HepG2 (cell line): Measurements from ENCODE around the gene SH3PXD2A. TPM values are rescaled to one million over a fixed set of nuclear protein-coding genes. Genes with fewer than 3 reads are reported as not detected.

Experiments used
- ATAC-seq: fragments of 200-7000 bp; cut with Tn5 transposase; 3 replicates; pipeline ENCODE4 v1.9.1; 2020; ENCODE audit warnings: mild to moderate bottlenecking, moderate library complexity
- BruUV-seq: library from RNA; stranded (reverse); fragments of 400-500 nt; replicated peaks from 2 replicates; lab custom pipeline; 2021; lab: Mats Ljungman, UMichigan
- CTCF ChIA-PET: fragments of 300-600 bp; formaldehyde crosslinking; extraction: SDS; loops from one replicate; lab custom pipeline; 2021; ENCODE audit warnings: low total read pairs, inconsistent platforms, low intra/inter-chr PET ratio; lab: Yijun Ruan, JAX
- POLR2A ChIA-PET: fragments of 350-600 bp; sonication (Branson Sonifier 250); formaldehyde crosslinking; loops from one replicate; lab custom pipeline; 2020; ENCODE audit warnings: antibody characterized with exemption, inconsistent platforms; lab: Yijun Ruan, JAX
- DNase-seq: peaks from one replicate; pipeline ENCODE4 v3.0.0-alpha.2; 2015; ENCODE audit warnings: low spot score
- FAIRE-seq: peaks from 3 replicates; lab custom pipeline; 2011; peaks lifted over from hg19 to GRCh38; lab: Jason Lieb, UNC
- H2AFZ ChIP-seq: one replicate; pipeline ENCODE4 v1.6.1; 2011; ENCODE audit warnings: low read length, inconsistent platforms
- H3K27ac ChIP-seq: fragments of 300-600 bp; 3 replicates; pipeline ENCODE4 v1.8.0; 2011; ENCODE audit warnings: mixed run types, mild to moderate bottlenecking, mixed read lengths, low read length, inconsistent platforms; ENCODE audit not compliant: insufficient read depth; ENCODE audit errors: extremely low read length
- H3K27me3 ChIP-seq, 2 experiments: fragments of 200-600 bp in 1 of 2; 2 replicates in 1 of 2; 3 replicates in 1 of 2; pipeline versions ENCODE4 v1.6.0 to v1.8.0; 2011; ENCODE audit warnings: low read length in 2 of 2, mild to moderate bottlenecking in 2 of 2, moderate library complexity in 2 of 2, inconsistent platforms in 1 of 2; ENCODE audit not compliant: insufficient read depth in 2 of 2, control insufficient read depth in 1 of 2
- H3K36me3 ChIP-seq, 2 experiments: fragments of 200-600 bp in 1 of 2; replicated peaks in 1 of 2; 2 replicates in 1 of 2; 3 replicates in 1 of 2; pipeline versions ENCODE4 v1.5.1 to v1.8.0; 2011; ENCODE audit warnings: low read length in 2 of 2, inconsistent platforms in 1 of 2; ENCODE audit not compliant: insufficient read depth in 2 of 2, control insufficient read depth in 1 of 2
- H3K4me1 ChIP-seq: 2 replicates; pipeline ENCODE4 v1.5.1; 2012; ENCODE audit warnings: low read length, inconsistent platforms; ENCODE audit not compliant: insufficient read depth
- H3K4me2 ChIP-seq: 2 replicates; pipeline ENCODE4 v1.6.0; 2011; ENCODE audit warnings: low read depth, low read length, inconsistent platforms
- H3K4me3 ChIP-seq, 3 experiments: fragments of 200-600 bp in 1 of 3; sonication (generic), shearing (Covaris generic) in 1 of 3; replicated peaks in 1 of 3; 2 replicates each; pipeline ENCODE4 v1.5.1; 2011 to 2016; ENCODE audit warnings: low read length in 3 of 3, inconsistent platforms in 2 of 3, low read depth in 2 of 3, mild to moderate bottlenecking in 2 of 3, control low read depth in 1 of 3, mixed read lengths in 1 of 3; ENCODE audit not compliant: insufficient read depth in 1 of 3
- H3K79me2 ChIP-seq: one replicate; pipeline ENCODE4 v1.6.1; 2011; ENCODE audit warnings: low read length, inconsistent platforms; ENCODE audit not compliant: insufficient read depth
- H3K9ac ChIP-seq: 2 replicates; pipeline ENCODE4 v1.6.0; 2011; ENCODE audit warnings: mild to moderate bottlenecking, low read depth, low read length, inconsistent platforms; ENCODE audit not compliant: insufficient read depth
- H3K9me3 ChIP-seq: 2 replicates; pipeline ENCODE4 v1.5.1; 2012; ENCODE audit warnings: mild to moderate bottlenecking, low read length
- H4K20me1 ChIP-seq: 2 replicates; pipeline ENCODE4 v1.6.0; 2011; ENCODE audit warnings: inconsistent platforms, mild to moderate bottlenecking, low read length, moderate library complexity; ENCODE audit not compliant: insufficient read depth
- BCL6 ChIP-seq: IDR thresholded peaks from 2 replicates; pipeline ENCODE4 v1.6.1; 2016; ENCODE audit warnings: missing genetic modification reagents, missing compliant biosample characterization
- ETV6 ChIP-seq: sonication (generic); formaldehyde crosslinking; conservative IDR thresholded peaks from 2 replicates; pipeline ENCODE4 v1.4.0; 2020; ENCODE audit warnings: missing genetic modification reagents
- HNF4A ChIP-seq: sonication (generic); formaldehyde crosslinking; IDR thresholded peaks from 2 replicates; pipeline ENCODE4 v1.4.0; 2020; ENCODE audit warnings: missing genetic modification reagents
- IRF9 ChIP-seq: sonication (generic); formaldehyde crosslinking; IDR thresholded peaks from 2 replicates; pipeline ENCODE4 v1.8.0; 2022; ENCODE audit warnings: missing genetic modification reagents, mild to moderate bottlenecking, borderline replicate concordance
- KLF15 ChIP-seq: sonication (generic); formaldehyde crosslinking; IDR thresholded peaks from 2 replicates; pipeline ENCODE4 v1.8.1; 2023; ENCODE audit warnings: borderline replicate concordance, mild to moderate bottlenecking, inconsistent platforms, missing genetic modification reagents, mixed read lengths
- NR2F6 ChIP-seq, 2 experiments: IDR thresholded peaks; 2 replicates each; pipeline ENCODE4 v1.6.1; 2016; ENCODE audit warnings: antibody characterized with exemption in 1 of 2, mild to moderate bottlenecking in 1 of 2
- PPARG ChIP-seq: conservative IDR thresholded peaks from 2 replicates; pipeline ENCODE4 v1.6.1; 2016; ENCODE audit warnings: missing biosample characterization, missing genetic modification reagents
- RARA ChIP-seq: IDR thresholded peaks from 2 replicates; pipeline ENCODE4 v1.6.1; 2016; ENCODE audit warnings: missing genetic modification reagents, missing compliant biosample characterization
- RBM22 ChIP-seq: fragments of 200-400 bp; formaldehyde crosslinking; optimal IDR thresholded peaks from 2 replicates; pipeline ENCODE3; 2017; ENCODE audit warnings: mild to moderate bottlenecking, low read length, moderate library complexity
- ZBTB4 ChIP-seq: sonication (generic); formaldehyde crosslinking; IDR thresholded peaks from 2 replicates; pipeline ENCODE4 v1.4.0; 2020; ENCODE audit warnings: missing genetic modification reagents, mild to moderate bottlenecking, borderline replicate concordance
- ZNF572 ChIP-seq: sonication (generic); formaldehyde crosslinking; IDR thresholded peaks from 2 replicates; pipeline ENCODE4 v1.5.1; 2020; ENCODE audit warnings: mild to moderate bottlenecking, missing genetic modification reagents
- whole genome bisulfite sequencing: methylation state at CpG from one replicate; pipeline ENCODE4 v1.1.6; 2017; ENCODE audit warnings: low lambda C conversion rate; 5-methylcytosine and 5-hydroxymethylcytosine counted together
- in situ Hi-C: cut with HindIII; loops from 2 replicates; pipeline ENCODE4 v1.10.0; 2017; ENCODE audit warnings: low pct_unique_long_range_greater_than_20kb; ENCODE audit not compliant: extremely low pct_ligation_motif_present
- intact Hi-C: fragments of 100-400 bp; cut with micrococcal nuclease; formaldehyde crosslinking; loops from one replicate; pipeline ENCODE4 v1.10.0; 2022; ENCODE audit not compliant: unreplicated experiment
- polyA plus RNA-seq, 8 experiments: library from polyadenylated mRNA; depleted of rRNA in 3 of 8; stranded (reverse) in 7 of 8; unstranded in 1 of 8; fragments of >200 nt; fragmentation: Illumina TruSeq in 4 of 8; extraction: Trizol in 4 of 8; gene quantifications; 2 replicates each; pipeline versions ENCODE4 v1.2.1 to v1.2.3, GENCODE V29; 2011 to 2016; ENCODE audit warnings: low read depth in 4 of 8, missing spikeins in 1 of 8, mixed read lengths in 1 of 8; ENCODE audit not compliant: insufficient read depth in 1 of 8
- total RNA-seq, 5 experiments: library from RNA; depleted of rRNA; stranded (reverse); fragments of >200 nt; fragmentation: Illumina TruSeq; extraction: Trizol; gene quantifications; 2 replicates each; pipeline ENCODE4 v1.2.3, GENCODE V29; 2016; ENCODE audit warnings: low read depth in 1 of 5
- TF ChIP-seq, protein P1 (sequence below): sonication (generic); formaldehyde crosslinking; IDR thresholded peaks from 2 replicates; pipeline ENCODE4 v1.4.0; 2020; ENCODE audit warnings: missing genetic modification reagents

Gene SH3PXD2A
- total and polyA plus RNA-seq, 2 of the 13 experiments (the other 11 are each of a cell fraction or from before 2014, with no cell fraction given), result 11.1 to 11.3 TPM

GRCh38 chr10:103751667-103752290 lies 103.6 kb downstream of the SH3PXD2A start:
- no peaks in the 10 kb centered on the region for H3K27me3 ChIP-seq
- POLR2A ChIA-PET, result interaction anchor here (1.7 kb wide), 1 partner anchor 103 kb away, joined by 5 read pairs; the partner anchor contains the start of gene SH3PXD2A
- TF ChIP-seq HNF4A (CRISPR knock-in tag) (peak; percentile 45), KLF15 (CRISPR knock-in tag) (no peak), RBM22 (peak; percentile 68), ZBTB4 (CRISPR knock-in tag) (no peak), NR2F6 (IDR thresholded peaks at IDR 0.05) (peak; percentile 49; the same call in 1 of the 2 replicates), NR2F6 (CRISPR knock-in tag; IDR thresholded peaks at IDR 0.05) (peak; percentile 64), IRF9 (CRISPR knock-in tag) (no peak), RARA (CRISPR knock-in tag) (0 out of 2 replicates have a peak, but pooled peaks have one; percentile 15), BCL6 (CRISPR knock-in tag) (peak; percentile 26; the same call in 1 of the 2 replicates), PPARG (CRISPR knock-in tag) (peak; percentile 16; the same call in 1 of the 2 replicates), ZNF572 (CRISPR knock-in tag) (no peak), ETV6 (CRISPR knock-in tag) (no peak)
- TF ChIP-seq, protein P1, sequence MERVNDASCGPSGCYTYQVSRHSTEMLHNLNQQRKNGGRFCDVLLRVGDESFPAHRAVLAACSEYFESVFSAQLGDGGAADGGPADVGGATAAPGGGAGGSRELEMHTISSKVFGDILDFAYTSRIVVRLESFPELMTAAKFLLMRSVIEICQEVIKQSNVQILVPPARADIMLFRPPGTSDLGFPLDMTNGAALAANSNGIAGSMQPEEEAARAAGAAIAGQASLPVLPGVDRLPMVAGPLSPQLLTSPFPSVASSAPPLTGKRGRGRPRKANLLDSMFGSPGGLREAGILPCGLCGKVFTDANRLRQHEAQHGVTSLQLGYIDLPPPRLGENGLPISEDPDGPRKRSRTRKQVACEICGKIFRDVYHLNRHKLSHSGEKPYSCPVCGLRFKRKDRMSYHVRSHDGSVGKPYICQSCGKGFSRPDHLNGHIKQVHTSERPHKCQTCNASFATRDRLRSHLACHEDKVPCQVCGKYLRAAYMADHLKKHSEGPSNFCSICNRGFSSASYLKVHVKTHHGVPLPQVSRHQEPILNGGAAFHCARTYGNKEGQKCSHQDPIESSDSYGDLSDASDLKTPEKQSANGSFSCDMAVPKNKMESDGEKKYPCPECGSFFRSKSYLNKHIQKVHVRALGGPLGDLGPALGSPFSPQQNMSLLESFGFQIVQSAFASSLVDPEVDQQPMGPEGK, result no peak
- in situ Hi-C loops, result no loop called here
- FAIRE-seq, result no peak
- H3K9ac ChIP-seq, result no peak overlapping the region
- BruUV-seq, result no TSS peak
- DNase-seq, result peak; percentile 39
- no peaks in the 10 kb centered on the region for H3K9me3 ChIP-seq
- peaks cover 15 to 25% of the 10 kb centered on the region in 2 experiments for H3K36me3 ChIP-seq
- no peaks in the 10 kb centered on the region; the same call in 1 of the 2 replicates for H4K20me1 ChIP-seq
- H3K4me2 ChIP-seq, result no peak overlapping the region
- no peak overlapping the region for H2AFZ ChIP-seq
- ATAC-seq, result no peak; the same call in 2 of the 3 replicates
- WGBS, result 80% methylated on average over 7 of the region's 7 CpGs
- H3K4me1 ChIP-seq, result peaks cover 13% of the 10 kb centered on the region
- H3K79me2 ChIP-seq, result no peaks in the 10 kb centered on the region
- no peak overlapping the region for H3K4me3 ChIP-seq
- intact Hi-C loops, result loop anchor here (1.0 kb wide), 1 partner anchor 108 kb away; no protein-coding TSS in a partner anchor
- no peak overlapping the region for H3K27ac ChIP-seq
- CTCF ChIA-PET, result interaction anchor here (1.3 kb wide), 1 partner anchor 107 kb away, joined by 12 read pairs; no protein-coding TSS in a partner anchor
